Left cardiac atrium (tissue), 4 donors: ENCODE data around the gene SCLY. TPM values are rescaled to one million over a fixed set of nuclear protein-coding genes. Genes with fewer than 3 reads are reported as not detected.
A peak's percentile ranks its signal among the peaks of the same experiment; 100 is the strongest.

ENCODE experiments used
- ATAC-seq, 2 donors: fragments of 200-7000 bp; cut with Tn5 transposase; one replicate each; pipeline ENCODE4 v1.9.1; 2020; ENCODE audit warnings: mild to moderate bottlenecking in 2 of 2, moderate library complexity in 2 of 2
- DNase-seq: peaks from one replicate; pipeline ENCODE4 v3.0.0-alpha.2; 2020
- intact Hi-C, 2 donors: fragments of 100-400 bp; cut with DNase I; formaldehyde crosslinking; loops; one replicate each; pipeline versions ENCODE4 v1.14.1 to v1.15.1; 2022 to 2023
- total RNA-seq, 2 donors: library from RNA; stranded (reverse); fragmentation: NEBNext Ultra II Directional; extraction: Animal tissue kit (Norgen Biotek cat#: 25700); gene quantifications; one replicate each; pipeline ENCODE4 v1.2.1, GENCODE V29; 2021
- donor health status: DM: no; HTN: yes; CAD: no.
- donor health status: DM: no; HTN: yes; CAD: no; lungs with severe emphysema.
- donor health status: DM: yes; HTN: yes; CAD: no.
- donor health status: Dilated cardiomyopathy.

Gene SCLY
- total RNA-seq, 2 donors from 2014 or later: 9.6 to 10.9 TPM

GRCh38 chr2:238093181-238094140, 32.7 kb downstream of the SCLY start:
- no peak for ATAC-seq
- intact Hi-C loops: no loop called here
- no peak for DNase-seq

GRCh38 chr2:238094438-238095022, 33.7 kb downstream of the SCLY start:
- DNase-seq (no peak), ATAC-seq (no peak)
- intact Hi-C loops: no loop called here

GRCh38 chr2:238095143-238095542, 34.3 kb downstream of the SCLY start:
- DNase-seq: no peak
- ATAC-seq: no peak
- intact Hi-C loops: no loop called here

- ATAC-seq: no peak
- intact Hi-C loops: no loop called here
- DNase-seq: no peak
These were observed 35.7 kb downstream of the SCLY start for GRCh38 chr2:238096311-238097011.

- DNase-seq (no peak), ATAC-seq (no peak)
- intact Hi-C loops: no loop called here
These were observed 36.6 kb downstream of the SCLY start for GRCh38 chr2:238097201-238097987.

- intact Hi-C loops: no loop called here
- peak; percentile 82 for DNase-seq
- ATAC-seq: peak; percentile 91 to 94
These were observed 37.4 kb downstream of the SCLY start for GRCh38 chr2:238097988-238098871.

GRCh38 chr2:238098901-238099713, 38.3 kb downstream of the SCLY start:
- intact Hi-C loops: no loop called here
- DNase-seq (no peak), ATAC-seq (peak; percentile 19 to 31)

- ATAC-seq (no peak), DNase-seq (no peak)
- intact Hi-C loops: no loop called here
These were observed 38.9 kb downstream of the SCLY start for GRCh38 chr2:238099714-238100048.

GRCh38 chr2:238100049-238100820, 39.4 kb downstream of the SCLY start, which contains the start of gene ESPNL:
Gene ESPNL (plus strand): TSS chr2:238100340. CDS start chr2:238100420, 80 bp downstream.
- intact Hi-C loops: no loop called here
- DNase-seq: no peak
- no peak for ATAC-seq

- DNase-seq: no peak
- ATAC-seq: no peak
- intact Hi-C loops: no loop called here
These were observed 40.3 kb downstream of the SCLY start for GRCh38 chr2:238100821-238101771.

GRCh38 chr2:238101891-238102841, 41.4 kb downstream of the SCLY start:
- no peak for DNase-seq
- intact Hi-C loops: no loop called here

GRCh38 chr2:238102865-238103264, 42.1 kb downstream of the SCLY start:
- intact Hi-C loops: no loop called here
- no peak for DNase-seq
- no peak for ATAC-seq

More at GRCh38 chr2:238101891-238102841, 41.4 kb downstream of the SCLY start:
- ATAC-seq: no peak

GRCh38 chr2:238103465-238104225, 42.8 kb downstream of the SCLY start:
- ATAC-seq (no peak), DNase-seq (no peak)
- intact Hi-C loops: no loop called here

- DNase-seq (no peak), ATAC-seq (no peak)
- intact Hi-C loops: no loop called here
These were observed 43.5 kb downstream of the SCLY start for GRCh38 chr2:238104226-238104690.
